C4-2B (cell line): Measurements from ENCODE around the gene MRPS10.

Source experiments
- CTCF ChIP-seq: fragments of 450-650 bp; conservative IDR thresholded peaks from 2 replicates; pipeline ENCODE4 v1.5.1; 2017; ENCODE audit warnings: mild to moderate bottlenecking
- ZFX ChIP-seq: fragments of 450-650 bp; IDR thresholded peaks from 2 replicates; pipeline ENCODE4 v1.6.1; 2017

- TF ChIP-seq CTCF (no peak), ZFX (no peak)
These were observed 25.4 kb upstream of the MRPS10 start for GRCh38 chr6:42243046-42243445.
